Astrocyte (in vitro differentiated cells and primary cell): ENCODE measurements around the gene HNRNPUL1.

Source experiments
- CTCF ChIP-seq: IDR thresholded peaks from 2 replicates; pipeline ENCODE4 v1.5.1; 2011; ENCODE audit warnings: low read depth, mild to moderate bottlenecking, inconsistent platforms, low read length, moderate library complexity; ENCODE audit not compliant: insufficient read depth
- EZH2 ChIP-seq: IDR thresholded peaks from 2 replicates; pipeline ENCODE4 v1.6.1; 2012; ENCODE audit warnings: mild to moderate bottlenecking, low read length, inconsistent platforms; ENCODE audit not compliant: insufficient read depth

DNA sequence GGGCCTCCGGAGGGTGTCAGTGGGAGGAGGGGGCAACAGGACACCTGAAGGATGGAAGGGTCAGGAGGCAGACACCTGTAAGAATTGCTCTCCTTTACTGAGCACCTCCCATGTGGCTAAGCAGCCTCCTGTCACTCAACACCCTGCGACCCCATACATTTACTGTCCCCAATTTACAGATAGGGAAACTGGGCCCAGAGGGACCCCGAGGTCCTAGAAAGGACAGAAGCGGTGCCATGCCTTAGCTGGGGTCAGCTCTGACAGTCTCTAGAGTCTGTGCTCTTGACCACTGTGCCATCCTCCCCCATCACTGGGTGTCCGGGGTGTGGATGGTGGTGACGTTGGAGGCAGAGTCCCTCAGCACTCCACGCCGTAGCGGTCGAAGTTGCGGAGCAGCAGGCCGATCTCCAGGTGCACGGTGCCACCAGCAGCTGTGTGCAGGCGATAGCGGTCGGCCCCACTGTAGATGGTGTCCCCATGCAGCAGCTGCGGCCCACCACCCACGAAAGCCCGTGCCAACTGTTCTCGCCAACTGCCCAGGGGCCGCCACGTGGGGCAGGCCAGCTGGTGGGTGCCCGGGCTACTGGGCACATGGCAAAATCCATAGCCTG lies 90.3 kb downstream of the HNRNPUL1 start:
- TF ChIP-seq CTCF (no peak), EZH2 (no peak)
